Naive thymus-derived CD8-positive, alpha-beta T cell (primary cell): Measurements from ENCODE around the gene PACS1. TPM values are rescaled to one million over a fixed set of nuclear protein-coding genes. Genes with fewer than 3 reads are reported as not detected.
"Not testable (repeated sequence)": the region's sequence is repeated elsewhere in the genome, so short reads cannot be mapped to it uniquely, and the experiment has no call there.

Experiments
- ATAC-seq, 2 donors: fragments of 150-1000 bp; cut with Tn5 transposase in 1 of 2; sonication (Bioruptor Pico), chemical (Tn5 transposase) in 1 of 2; 1 replicate in 1 of 2; 2 replicates in 1 of 2; pipeline ENCODE4 v1.10.0; 2021; ENCODE audit warnings: mild to moderate bottlenecking in 2 of 2, moderate library complexity in 2 of 2
- POLR2A ChIA-PET: fragments of 350-600 bp; sonication (Branson Sonifier 250); formaldehyde crosslinking; loops from one replicate; lab custom pipeline; 2021; ENCODE audit warnings: antibody characterized with exemption; lab: Charles Lee
- DNase-seq, 10 donors: peaks; one replicate each; pipeline versions ENCODE4 v3.0.0 to v3.0.0-alpha.2; 2020 to 2022
- H3K27ac Mint-ChIP-seq, 10 donors: one replicate each; pipeline ENCODE4 v1.8.0; 2020 to 2022; ENCODE audit warnings: mild to moderate bottlenecking in 10 of 10, mixed read lengths in 10 of 10, moderate library complexity in 4 of 10, inconsistent platforms in 1 of 10
- H3K27me3 Mint-ChIP-seq, 5 donors: one replicate each; pipeline ENCODE4 v1.8.0; 2021 to 2022; ENCODE audit warnings: mixed read lengths in 5 of 5
- H3K36me3 Mint-ChIP-seq, 3 donors: one replicate each; pipeline ENCODE4 v1.8.0; 2020 to 2022; ENCODE audit warnings: mixed read lengths in 3 of 3, mild to moderate bottlenecking in 2 of 3, inconsistent platforms in 1 of 3
- H3K4me1 Mint-ChIP-seq, 4 donors: one replicate each; pipeline ENCODE4 v1.8.0; 2021 to 2022; ENCODE audit warnings: mixed read lengths in 4 of 4
- H3K4me3 Mint-ChIP-seq, 10 donors: one replicate each; pipeline ENCODE4 v1.8.0; 2020 to 2022; ENCODE audit warnings: mild to moderate bottlenecking in 10 of 10, mixed read lengths in 10 of 10, moderate library complexity in 6 of 10, inconsistent platforms in 1 of 10
- H3K9me3 Mint-ChIP-seq, 9 donors: one replicate each; pipeline ENCODE4 v1.8.0; 2020 to 2022; ENCODE audit warnings: mixed read lengths in 9 of 9, mild to moderate bottlenecking in 3 of 9, inconsistent platforms in 1 of 9, moderate library complexity in 1 of 9
- polyA plus RNA-seq, 3 donors: library from polyadenylated mRNA; unstranded; fragments of 300-500 nt; fragmentation: Illumina TruSeq; gene quantifications; one replicate each; pipeline ENCODE4 v1.2.3, GENCODE V29; 2021
- total RNA-seq, 8 experiments: library from RNA in 2 of 8; stranded (reverse) in 2 of 8; gene quantifications; one replicate each; pipeline ENCODE4 v1.2.3 and lab custom pipeline; 2021 to 2026

The PACS1 gene
- total RNA-seq (100 to 1,000 TPM; 312 to 317 TPM), polyA plus RNA-seq (10 to 100 TPM; 35.9 to 98.8 (median 49.9) TPM), total RNA-seq (lab: John Stamatoyannopoulos, UW) (30.3 to 228 (median 173) reads per million in 6 experiments)

- ATAC-seq (peak; percentile 70 to 71), DNase-seq (peak; percentile 71 to 91 (median 81))
- Mint-ChIP-seq H3K9me3 (no peaks in the 10 kb centered on the region), H3K4me1 (peaks cover 35 to 74% (median 63%) of the 10 kb centered on the region in 4 donors), H3K27ac (peak within 1 kb of the TSS; percentile 91 to 99 (median 98)), H3K4me3 (peak within 1 kb of the TSS; percentile 92 to 99 (median 97)), H3K27me3 (no peaks in the 10 kb centered on the region), H3K36me3 (peaks cover 12 to 60% (median 14%) of the 10 kb centered on the region in 3 donors)
- POLR2A ChIA-PET = interaction anchor here (0.6 to 7.4 kb wide), 14 partner anchors 12 to 772 kb away, joined by 3 to 146 read pairs (median 8); partner anchors contain the start of genes CCDC85B and SF3B2
These were observed at the start of gene PACS1 for GRCh38 chr11:66069715-66070603. PACS1 (plus strand) TSS chr11:66070272; CDS start chr11:66070487, 215 bp downstream.

- peak in 1 of 10 donors; percentile 60 for DNase-seq
- H3K27me3 Mint-ChIP-seq = peaks cover 1 to 8% (median 4%) of the 10 kb centered on the region in 5 donors
- H3K36me3 Mint-ChIP-seq = no peaks in the 10 kb centered on the region
- H3K27ac Mint-ChIP-seq = no peak overlapping the region
- H3K4me3 Mint-ChIP-seq = peak overlapping the region in 1 of 10 donors; percentile 19
- H3K4me1 Mint-ChIP-seq = peaks cover 4 to 14% (median 7%) of the 10 kb centered on the region in 4 donors
- no peaks in the 10 kb centered on the region for H3K9me3 Mint-ChIP-seq
- POLR2A ChIA-PET = interaction anchor here (0.6 to 1.0 kb wide), 2 partner anchors 18 to 215 kb away, joined by 3 read pairs; no protein-coding TSS in a partner anchor
- no peak for ATAC-seq
These were observed 49.3 kb upstream of the PACS1 start for GRCh38 chr11:66020618-66021357.

- peaks cover 1 to 8% (median 4%) of the 10 kb centered on the region in 5 donors for H3K27me3 Mint-ChIP-seq
- no peaks in the 10 kb centered on the region for H3K36me3 Mint-ChIP-seq
- POLR2A ChIA-PET = interaction anchor here (0.6 to 1.9 kb wide), 6 partner anchors 10 to 311 kb away, joined by 3 to 5 read pairs (median 4); partner anchors contain the start of genes BANF1, CST6, KAT5 and SF3B2
- peaks cover 4 to 14% (median 6%) of the 10 kb centered on the region in 4 donors for H3K4me1 Mint-ChIP-seq
- DNase-seq (peak; percentile 58 to 85 (median 75)), ATAC-seq (peak; percentile 96 to 99)
- peak overlapping the region; percentile 14 to 81 (median 56) for H3K4me3 Mint-ChIP-seq
- H3K9me3 Mint-ChIP-seq = no peaks in the 10 kb centered on the region
- H3K27ac Mint-ChIP-seq = peak overlapping the region in 2 of 10 donors; percentile 15 to 19
These were observed 47.5 kb upstream of the PACS1 start for GRCh38 chr11:66022401-66023185.

GRCh38 chr11:66023186-66023440 is 47.0 kb upstream of the PACS1 start:
- ATAC-seq, H3K36me3 Mint-ChIP-seq, DNase-seq, H3K9me3 Mint-ChIP-seq, H3K27me3 Mint-ChIP-seq, H3K4me3 Mint-ChIP-seq: not testable (repeated sequence)
- POLR2A ChIA-PET = interaction anchor here (1.9 kb wide), 1 partner anchor 311 kb away, joined by 5 read pairs; the partner anchor contains the start of gene KAT5
- H3K27ac Mint-ChIP-seq = peak overlapping the region in 1 of 10 donors; percentile 33
- H3K4me1 Mint-ChIP-seq = peaks cover 4 to 14% (median 6%) of the 10 kb centered on the region in 4 donors

GRCh38 chr11:66026017-66026529 is 44.0 kb upstream of the PACS1 start, which contains the start of gene CATSPER1:
CATSPER1 (minus strand) TSS chr11:66026479; CDS start chr11:66026379, 100 bp downstream.
- Mint-ChIP-seq H3K27ac (no peak within 1 kb of the TSS), H3K9me3 (no peaks in the 10 kb centered on the region), H3K4me1 (peaks cover 4 to 13% (median 6%) of the 10 kb centered on the region in 4 donors), H3K36me3 (no peaks in the 10 kb centered on the region), H3K4me3 (no peak within 1 kb of the TSS), H3K27me3 (peaks cover 1 to 8% (median 4%) of the 10 kb centered on the region in 5 donors)
- POLR2A ChIA-PET = no interaction called here
- DNase-seq (no peak), ATAC-seq (no peak)

- Mint-ChIP-seq H3K36me3 (no peaks in the 10 kb centered on the region), H3K9me3 (peaks cover 0 to 2% (median 0%) of the 10 kb centered on the region in 9 donors), H3K27ac (no peak overlapping the region), H3K4me3 (no peak overlapping the region), H3K4me1 (no peaks in the 10 kb centered on the region), H3K27me3 (peaks cover 0 to 6% (median 4%) of the 10 kb centered on the region in 5 donors)
- ATAC-seq (no peak), DNase-seq (no peak)
- POLR2A ChIA-PET = no interaction called here
These were observed 36.9 kb upstream of the PACS1 start for GRCh38 chr11:66032957-66033735.

GRCh38 chr11:66035653-66036333 is 34.3 kb upstream of the PACS1 start:
- Mint-ChIP-seq H3K9me3 (peaks cover 0 to 2% (median 0%) of the 10 kb centered on the region in 9 donors), H3K36me3 (no peaks in the 10 kb centered on the region), H3K27me3 (peaks cover 0 to 6% (median 4%) of the 10 kb centered on the region in 5 donors), H3K4me1 (no peaks in the 10 kb centered on the region), H3K27ac (no peak overlapping the region), H3K4me3 (no peak overlapping the region)
- POLR2A ChIA-PET = no interaction called here
- DNase-seq (no peak), ATAC-seq (no peak)

GRCh38 chr11:66036334-66036710 is 33.8 kb upstream of the PACS1 start:
- Mint-ChIP-seq H3K4me1 (no peaks in the 10 kb centered on the region), H3K9me3 (peaks cover 0 to 2% (median 0%) of the 10 kb centered on the region in 9 donors), H3K36me3 (no peaks in the 10 kb centered on the region), H3K27ac (no peak overlapping the region), H3K4me3 (no peak overlapping the region), H3K27me3 (peaks cover 0 to 6% (median 4%) of the 10 kb centered on the region in 5 donors)
- POLR2A ChIA-PET = no interaction called here
- no peak for ATAC-seq
- DNase-seq = no peak

GRCh38 chr11:66037327-66037726 is 32.7 kb upstream of the PACS1 start:
- Mint-ChIP-seq H3K4me3 (peak overlapping the region in 1 of 10 donors; percentile 52), H3K27ac (no peak overlapping the region), H3K9me3 (peaks cover 0 to 2% (median 0%) of the 10 kb centered on the region in 9 donors), H3K4me1 (no peaks in the 10 kb centered on the region), H3K36me3 (no peaks in the 10 kb centered on the region), H3K27me3 (peaks cover 0 to 6% (median 4%) of the 10 kb centered on the region in 5 donors)
- POLR2A ChIA-PET = no interaction called here
- DNase-seq (no peak), ATAC-seq (no peak)

GRCh38 chr11:66039765-66040164 is 30.3 kb upstream of the PACS1 start:
- ATAC-seq (no peak), DNase-seq (peak in 1 of 10 donors; percentile 7)
- POLR2A ChIA-PET = interaction anchor here (0.6 kb wide), 1 partner anchor 131 kb away, joined by 3 read pairs; no protein-coding TSS in a partner anchor
- H3K9me3 Mint-ChIP-seq = peaks cover 0 to 2% (median 0%) of the 10 kb centered on the region in 9 donors
- peaks cover 2 to 4% (median 3%) of the 10 kb centered on the region in 4 donors for H3K4me1 Mint-ChIP-seq
- H3K4me3 Mint-ChIP-seq = no peak overlapping the region
- no peaks in the 10 kb centered on the region for H3K36me3 Mint-ChIP-seq
- no peak overlapping the region for H3K27ac Mint-ChIP-seq
- H3K27me3 Mint-ChIP-seq = peaks cover 0 to 5% (median 3%) of the 10 kb centered on the region in 5 donors
